GM11168 (cell line): ENCODE data around the gene KCNH4.
"Not testable (repeated sequence)": the region's sequence is repeated elsewhere in the genome, so short reads cannot be mapped to it uniquely, and the experiment has no call there.

Experiments used
- in situ Hi-C: fragments of 300-500 bp; cut with MboI; formaldehyde crosslinking; loops from one replicate; pipeline ENCODE4 v1.12.0; 2022; ENCODE audit warnings: low sequenced_read_pairs; ENCODE audit not compliant: unreplicated experiment

The KCNH4 gene

DNA sequence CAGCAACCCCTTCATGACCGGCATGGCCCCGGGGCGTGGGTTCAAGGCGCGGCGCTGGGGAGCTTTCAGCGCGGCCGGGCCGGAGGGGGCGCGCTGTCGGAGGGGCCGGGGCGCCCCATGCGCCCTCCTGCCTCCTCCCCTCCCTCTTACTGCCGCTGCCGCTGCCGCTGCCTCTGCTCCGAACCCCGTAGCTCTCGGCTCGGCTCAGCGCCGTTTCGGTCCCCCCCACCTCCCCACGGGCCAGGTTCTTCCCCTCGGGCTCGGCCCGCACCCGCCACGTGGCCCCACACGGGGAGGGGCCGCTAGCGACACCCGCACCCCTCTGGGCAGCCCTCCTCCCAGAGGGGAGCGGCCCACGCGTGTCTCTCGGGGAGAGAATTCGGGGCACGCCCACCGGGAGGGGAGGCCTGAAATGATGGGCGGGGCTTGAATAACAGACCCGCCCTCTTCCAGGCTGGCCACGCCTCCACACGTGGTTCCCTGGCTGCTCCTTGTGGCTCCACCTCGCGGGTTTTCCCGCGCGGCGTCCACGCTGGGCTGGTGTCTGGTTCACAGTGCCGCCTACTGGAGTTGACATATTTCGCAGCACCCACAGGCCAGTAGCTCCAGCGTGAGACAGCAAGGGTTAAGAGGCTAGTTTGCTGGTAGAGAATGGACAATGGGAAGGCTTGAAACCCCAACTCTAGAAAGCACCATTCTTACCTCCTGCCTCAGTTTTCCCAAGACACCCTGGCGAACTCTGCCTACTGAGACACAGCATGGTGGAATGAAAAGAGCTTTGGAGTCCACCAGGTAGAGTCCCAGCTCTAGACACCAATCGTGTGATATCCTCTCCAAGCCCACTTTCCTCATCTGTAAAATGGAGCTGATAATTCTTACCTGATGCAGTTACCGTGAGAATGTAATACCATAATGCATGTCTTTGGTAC, at the start of gene KCNH4:
TSS of gene KCNH4 (minus strand) at position 221 of the 929 bp plus-strand sequence. CDS start at position 24, 197 bp downstream.
- in situ Hi-C loops: no loop called here

DNA sequence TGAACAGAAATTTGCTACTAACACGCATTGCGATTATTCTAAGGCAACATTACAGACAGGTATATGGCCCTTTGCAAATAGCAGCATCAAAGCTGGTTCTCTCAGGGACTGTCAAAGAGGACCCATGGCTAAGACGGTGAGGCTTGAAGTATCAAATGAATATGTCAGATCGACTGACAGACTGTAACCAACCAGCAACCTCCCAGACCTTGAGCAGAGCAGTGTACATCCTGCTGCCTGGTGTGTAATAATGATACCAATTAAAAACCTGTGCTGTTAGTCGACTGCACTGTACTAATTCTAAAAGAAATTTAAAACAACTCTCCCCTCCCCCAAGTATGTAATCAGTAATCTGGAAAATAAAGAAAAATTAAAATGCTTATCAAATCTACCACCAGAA, 49.3 kb upstream of the KCNH4 start:
- in situ Hi-C loops: no loop called here

DNA sequence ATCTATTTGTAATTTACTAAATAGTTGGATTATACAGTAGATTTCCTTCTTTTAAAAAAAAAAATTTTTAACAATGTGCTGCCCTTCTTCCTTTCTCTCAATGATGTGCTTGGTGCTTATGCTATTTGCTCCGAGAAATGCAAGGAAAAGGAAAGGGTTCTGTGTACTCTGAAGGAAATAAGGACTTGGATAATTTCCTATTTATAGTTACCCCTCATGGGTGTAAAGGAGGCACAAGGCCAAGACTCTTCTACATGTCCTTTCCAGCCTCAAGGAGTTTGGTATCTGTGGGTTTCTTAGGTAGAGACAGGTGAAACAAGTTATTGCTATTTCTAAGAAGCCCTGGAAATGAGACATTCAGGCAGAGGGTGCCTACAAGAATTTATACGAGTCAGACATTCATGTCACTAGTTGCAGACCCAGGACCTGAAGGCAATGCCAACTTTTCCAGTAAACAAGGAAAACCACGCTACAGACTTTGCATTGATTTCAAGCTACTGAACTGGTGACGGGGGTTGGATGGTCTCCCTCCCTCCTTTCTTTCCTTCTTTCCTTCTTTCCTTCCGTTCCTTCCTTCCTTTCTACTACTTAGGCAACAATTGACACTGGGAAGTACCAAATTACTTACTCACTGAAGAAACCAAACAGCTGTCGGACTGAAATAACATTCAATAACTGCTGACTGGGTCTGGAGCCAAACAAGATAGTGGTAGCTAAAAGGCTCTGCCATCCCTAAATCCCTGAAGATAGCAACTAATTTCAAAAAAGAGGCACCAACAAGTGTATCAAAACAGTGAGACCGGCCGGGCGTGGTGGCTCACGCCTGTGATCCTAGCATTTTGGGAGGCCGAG, 47.1 kb upstream of the KCNH4 start:
- in situ Hi-C loops: no loop called here

DNA sequence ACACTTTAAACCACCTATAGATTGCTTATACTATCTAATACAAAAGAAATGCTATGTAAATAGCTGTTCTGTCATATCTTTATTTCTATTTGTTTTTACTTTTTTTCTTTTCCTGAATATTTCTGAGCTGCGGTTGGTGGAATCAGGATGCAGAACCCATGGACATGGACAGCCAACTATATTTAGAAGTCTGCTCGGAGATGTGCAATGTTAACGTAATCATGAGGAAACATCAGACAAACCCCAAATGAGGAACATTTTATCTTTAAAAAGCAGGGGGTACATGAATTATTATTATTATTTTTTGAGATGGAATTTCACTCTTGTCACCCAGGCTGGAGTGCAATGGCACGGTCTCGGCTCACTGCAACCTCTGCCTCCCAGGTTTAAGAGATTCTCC, 44.7 kb upstream of the KCNH4 start:
- in situ Hi-C loops: no loop called here

DNA sequence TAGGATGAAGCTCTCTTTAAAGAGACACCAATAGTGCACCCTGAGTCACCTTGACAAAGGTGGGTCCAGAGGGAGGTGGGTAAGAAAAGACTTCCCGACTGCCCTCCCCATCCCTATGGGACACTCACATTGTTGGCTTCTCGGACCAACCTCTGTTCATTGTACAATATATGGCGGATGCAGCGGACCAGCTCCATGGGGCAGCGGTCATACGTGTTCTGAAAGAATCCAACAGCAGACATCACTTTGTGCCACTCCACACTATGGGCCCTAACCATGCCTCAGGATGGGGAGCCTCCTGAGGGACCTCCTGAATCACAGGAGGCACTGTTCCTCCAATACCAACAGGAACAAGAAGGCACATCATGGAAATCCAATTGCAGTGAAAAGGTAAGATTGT, 43.7 kb upstream of the KCNH4 start:
- in situ Hi-C loops: no loop called here

DNA sequence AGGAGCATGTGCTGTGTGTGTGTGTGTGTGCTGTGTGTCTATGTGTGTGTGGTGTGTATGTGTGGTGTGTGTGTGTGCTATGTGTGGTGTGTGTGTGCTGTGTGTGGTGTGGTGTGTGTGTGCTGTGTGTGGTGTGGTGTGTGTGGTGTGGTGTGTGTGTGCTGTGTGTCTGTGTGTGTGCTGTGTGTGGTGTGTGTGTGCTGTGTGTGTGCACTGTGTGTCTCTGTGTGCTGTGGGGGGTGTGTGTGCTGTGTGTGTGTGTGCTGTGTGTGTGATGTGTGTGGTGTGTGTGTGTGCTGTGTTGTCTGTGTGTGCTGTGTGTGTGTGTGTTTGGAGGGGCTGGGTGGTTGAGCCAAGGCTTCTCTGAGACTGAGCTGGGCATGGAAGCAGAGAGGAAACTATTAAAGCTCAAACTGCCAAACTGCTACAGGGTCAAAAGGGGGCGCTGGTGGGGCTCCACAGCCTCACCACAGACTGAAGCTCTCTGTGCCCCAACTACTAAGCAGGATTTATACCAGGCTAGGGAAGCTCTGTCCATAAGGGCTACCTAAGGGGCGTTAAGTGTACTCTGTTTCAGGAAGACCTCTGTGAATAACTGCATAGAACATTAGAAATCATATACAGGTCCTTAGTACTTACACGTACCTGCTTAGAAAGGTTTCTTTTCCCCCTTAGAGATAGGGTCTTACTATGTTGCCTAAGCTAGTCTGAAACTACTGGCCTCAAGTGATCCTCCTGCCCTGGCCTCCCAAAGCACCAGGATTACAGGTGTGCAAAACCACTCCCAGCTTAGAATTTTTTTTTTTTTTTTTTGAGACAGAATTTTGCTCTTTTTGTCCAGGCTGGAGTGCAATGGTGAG, 41.2 kb upstream of the KCNH4 start:
- in situ Hi-C loops: no loop called here

DNA sequence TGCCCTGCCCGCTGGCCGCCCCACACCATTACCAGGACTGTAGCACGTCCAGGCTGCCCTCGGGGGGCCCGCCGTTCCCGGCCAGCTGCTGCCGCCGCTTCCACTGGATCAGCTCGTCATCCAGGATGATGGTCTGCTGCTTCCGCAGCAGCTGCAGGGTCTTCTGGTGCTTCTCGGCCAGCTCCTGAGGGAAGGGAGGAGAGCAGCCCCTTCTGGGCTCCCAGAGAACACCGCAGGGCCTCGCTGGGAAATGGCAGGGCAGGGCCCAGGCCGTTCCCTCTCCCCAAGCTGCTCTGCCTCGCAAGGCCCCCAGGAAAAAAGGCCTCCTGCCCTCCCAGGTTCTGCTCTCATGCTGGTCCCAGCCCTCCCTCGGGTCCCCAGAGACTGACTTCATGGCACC, 38.3 kb upstream of the KCNH4 start:
- in situ Hi-C loops: not testable (repeated sequence)

DNA sequence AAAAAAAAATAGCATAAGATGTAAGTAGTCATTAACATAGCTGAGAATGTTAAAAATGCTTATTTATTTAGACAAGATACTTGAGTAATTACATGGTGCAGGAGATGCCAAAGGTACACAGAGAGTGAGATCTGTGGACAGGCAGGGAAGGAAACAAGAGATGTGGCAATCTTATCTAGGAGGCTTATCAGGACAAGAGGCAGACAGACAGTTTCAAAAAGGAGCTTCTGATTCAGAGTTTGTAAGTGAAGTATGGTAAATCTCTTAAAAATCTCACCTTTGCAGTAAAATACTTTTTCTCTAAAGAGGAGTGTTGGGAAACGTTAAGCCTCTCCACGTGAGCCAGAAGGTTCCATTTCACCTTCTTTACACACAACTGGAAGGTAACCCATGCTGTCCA, 33.2 kb upstream of the KCNH4 start:
- in situ Hi-C loops: no loop called here

DNA sequence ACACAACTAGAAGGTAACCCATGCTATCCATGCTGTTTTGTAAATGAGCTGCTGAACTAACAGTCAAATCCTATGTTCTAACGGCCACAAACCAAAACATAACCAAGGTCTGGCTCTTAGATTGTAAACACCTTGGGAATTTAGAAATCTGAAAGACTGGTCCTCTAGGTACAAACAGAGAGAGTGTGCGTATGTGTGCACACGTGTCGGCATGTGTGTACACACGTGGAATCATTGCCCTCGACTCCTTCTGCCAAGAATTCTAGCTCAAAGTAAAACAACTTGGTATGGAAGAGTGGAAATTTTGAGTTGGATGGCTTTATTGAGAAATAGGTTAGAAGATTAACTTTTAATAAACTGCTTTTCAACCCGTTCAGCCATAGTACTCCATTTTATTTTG, 31.4 kb upstream of the KCNH4 start:
- in situ Hi-C loops: no loop called here

DNA sequence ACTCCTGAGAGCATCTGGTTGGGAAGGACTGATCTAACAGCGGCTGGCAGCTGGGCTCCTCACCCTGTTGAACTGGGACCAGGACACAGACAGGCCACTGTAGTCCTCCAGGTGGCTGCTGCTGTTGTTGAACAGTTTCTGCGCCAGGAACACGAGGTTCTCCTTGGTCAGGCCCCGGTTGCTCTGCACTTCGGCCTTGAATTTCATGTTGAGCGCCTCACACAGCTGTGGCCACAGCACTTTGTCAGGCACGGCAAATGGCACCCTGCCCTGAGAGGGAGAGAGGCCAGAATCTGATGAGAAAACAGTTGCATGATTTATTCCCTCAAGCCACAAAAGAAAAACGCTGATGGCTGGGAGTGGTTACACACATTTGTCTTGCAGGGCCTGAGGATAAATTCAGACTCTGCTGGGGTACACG, 31.0 kb upstream of the KCNH4 start:
- in situ Hi-C loops: not testable (repeated sequence)

DNA sequence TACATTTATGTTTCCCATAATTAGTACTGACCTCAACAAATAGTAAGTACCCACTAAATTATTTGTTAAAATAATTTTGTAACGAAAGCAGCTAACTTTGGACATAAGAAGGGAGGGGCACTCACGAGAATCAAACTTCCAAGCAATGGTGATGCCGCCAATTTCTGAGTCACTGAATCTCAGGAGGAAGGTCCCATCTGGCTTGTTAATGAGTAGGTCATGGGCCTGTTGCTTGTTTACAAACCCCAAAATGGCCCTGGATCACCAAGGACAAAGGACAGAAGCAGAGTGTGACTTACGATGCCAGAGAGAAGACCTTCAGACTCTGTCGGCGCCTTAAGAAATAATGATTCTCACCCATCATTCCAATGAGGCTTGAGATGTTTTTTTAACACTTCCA, 29.1 kb upstream of the KCNH4 start:
- in situ Hi-C loops: no loop called here

DNA sequence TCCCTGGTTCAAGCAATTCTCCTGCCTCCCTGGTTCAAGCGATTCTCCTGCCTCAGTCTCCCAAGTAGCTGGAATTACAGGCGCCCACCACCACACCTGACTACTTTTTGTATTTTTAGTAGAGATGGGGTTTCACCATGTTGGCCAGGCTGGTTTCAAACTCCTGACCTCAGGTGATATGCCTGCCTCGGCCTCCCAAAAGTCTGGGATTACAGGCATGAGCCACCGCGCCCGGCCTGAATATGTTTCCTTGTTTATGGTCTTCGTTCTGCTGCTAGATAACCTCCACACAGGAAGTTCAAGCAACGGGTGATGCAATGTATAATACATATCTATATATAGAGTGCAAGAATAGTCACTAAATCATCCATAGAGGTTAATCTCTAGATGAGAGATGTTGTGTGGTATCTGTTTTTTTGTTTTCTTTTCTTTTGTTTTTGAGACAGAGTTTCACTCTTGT, 25.2 kb upstream of the KCNH4 start:
- in situ Hi-C loops: not testable (repeated sequence)

DNA sequence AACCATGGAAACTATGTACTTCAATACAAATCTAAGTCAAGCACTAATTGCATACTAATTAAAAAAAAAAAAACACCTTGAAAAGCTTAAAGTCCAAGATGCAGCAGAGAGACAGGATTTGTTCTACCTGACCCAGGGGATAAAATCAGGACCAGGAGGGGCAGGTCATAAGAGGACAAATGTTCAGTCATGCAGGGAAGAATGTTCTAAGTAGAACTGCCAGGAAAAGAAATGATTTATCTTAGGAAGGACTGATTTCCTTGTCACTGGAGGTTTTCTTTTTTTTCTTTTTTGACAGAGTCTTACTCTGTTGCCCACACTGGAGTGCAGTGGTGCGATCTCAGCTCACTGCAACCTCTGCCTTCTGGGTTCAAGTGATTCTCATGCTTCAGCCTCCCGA, 22.4 kb upstream of the KCNH4 start:
- in situ Hi-C loops: no loop called here

DNA sequence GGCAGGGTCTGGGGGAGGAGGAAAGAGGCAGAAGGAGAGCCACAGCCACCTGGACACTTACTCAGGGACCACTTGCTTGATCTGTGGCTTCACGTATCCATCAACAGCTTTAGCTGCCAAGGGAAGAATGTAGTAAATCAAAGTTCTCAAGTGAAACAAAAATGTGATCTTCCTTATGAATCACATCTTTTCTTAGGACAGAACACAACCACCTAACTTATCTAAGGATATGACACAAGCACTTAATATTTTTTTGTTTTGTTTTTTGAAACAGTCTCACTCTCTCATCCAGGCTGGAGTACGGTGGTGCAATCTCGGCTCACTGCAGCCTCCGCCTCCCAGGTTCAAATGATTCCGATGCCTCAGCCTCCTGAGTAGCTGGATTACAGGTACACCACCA, 21.8 kb upstream of the KCNH4 start:
- in situ Hi-C loops: no loop called here

DNA sequence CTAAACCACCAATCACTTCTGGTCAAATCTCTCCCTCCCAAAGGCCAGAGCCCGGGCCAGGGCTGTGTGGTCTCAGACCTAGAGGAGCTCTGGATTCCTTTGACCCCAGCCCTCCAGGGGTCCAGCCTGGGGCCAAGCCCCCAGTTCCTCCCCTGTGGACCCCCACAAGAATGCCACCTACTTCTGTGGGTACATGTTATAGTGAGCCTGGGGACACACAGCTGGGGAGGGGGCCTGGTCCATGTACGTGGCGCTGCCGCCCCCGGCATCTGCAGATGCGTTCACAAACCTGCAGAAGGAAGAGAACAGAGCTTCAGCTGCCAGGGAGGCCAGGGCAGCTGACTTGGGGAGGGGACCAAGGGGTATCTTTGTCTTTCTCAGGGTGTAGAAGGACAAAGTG, 21.2 kb upstream of the KCNH4 start:
- in situ Hi-C loops: no loop called here

DNA sequence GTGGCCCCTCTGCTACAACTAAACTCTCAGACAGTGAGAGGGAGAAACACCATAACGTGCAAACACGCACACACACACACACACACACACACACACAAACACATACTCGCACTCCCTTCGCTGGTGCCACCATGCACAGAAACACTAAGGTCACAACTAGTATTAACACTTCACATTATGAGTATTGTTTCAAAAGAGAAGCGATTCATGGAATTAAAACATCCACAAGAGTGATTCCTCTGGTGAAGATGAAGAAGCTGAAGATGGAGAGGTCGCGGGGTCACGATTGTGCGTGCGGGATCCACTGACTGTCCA, 20.5 kb upstream of the KCNH4 start:
- in situ Hi-C loops: no loop called here

DNA sequence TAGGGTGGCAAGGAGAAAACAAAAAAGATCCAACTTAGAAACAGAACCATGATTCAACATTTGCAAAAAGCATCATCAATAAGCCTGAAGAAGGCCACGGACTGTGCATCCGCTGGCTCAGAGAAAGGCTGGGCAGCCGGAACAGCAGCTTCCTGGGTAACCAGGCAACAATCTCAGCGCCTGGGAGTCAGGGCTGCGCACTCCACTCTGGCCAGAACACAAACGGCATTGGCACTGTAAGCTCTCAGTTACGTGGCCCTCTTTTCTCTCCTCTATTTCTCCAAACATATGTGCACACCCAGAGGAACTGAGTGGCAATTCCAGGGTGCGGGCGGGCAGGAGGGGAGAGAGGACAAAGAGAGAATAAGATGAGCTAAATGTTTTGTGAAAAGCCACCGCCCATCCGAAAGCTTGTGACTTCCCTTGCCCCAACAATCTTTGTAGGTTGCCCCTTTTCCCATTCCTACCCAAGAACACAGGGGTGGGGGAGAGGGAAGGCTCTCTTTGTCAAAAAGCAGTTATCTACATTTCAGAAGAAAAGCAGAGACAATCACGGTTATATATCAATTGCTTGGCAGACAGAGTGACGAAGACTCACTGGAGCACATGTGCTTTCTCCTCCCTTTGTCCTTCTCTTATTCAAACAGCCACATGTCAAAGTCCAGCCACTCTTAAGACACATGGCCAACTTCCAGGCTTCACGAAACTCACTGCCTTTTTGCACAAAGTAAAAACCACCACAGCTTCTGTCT, 19.9 kb upstream of the KCNH4 start:
- in situ Hi-C loops: no loop called here

DNA sequence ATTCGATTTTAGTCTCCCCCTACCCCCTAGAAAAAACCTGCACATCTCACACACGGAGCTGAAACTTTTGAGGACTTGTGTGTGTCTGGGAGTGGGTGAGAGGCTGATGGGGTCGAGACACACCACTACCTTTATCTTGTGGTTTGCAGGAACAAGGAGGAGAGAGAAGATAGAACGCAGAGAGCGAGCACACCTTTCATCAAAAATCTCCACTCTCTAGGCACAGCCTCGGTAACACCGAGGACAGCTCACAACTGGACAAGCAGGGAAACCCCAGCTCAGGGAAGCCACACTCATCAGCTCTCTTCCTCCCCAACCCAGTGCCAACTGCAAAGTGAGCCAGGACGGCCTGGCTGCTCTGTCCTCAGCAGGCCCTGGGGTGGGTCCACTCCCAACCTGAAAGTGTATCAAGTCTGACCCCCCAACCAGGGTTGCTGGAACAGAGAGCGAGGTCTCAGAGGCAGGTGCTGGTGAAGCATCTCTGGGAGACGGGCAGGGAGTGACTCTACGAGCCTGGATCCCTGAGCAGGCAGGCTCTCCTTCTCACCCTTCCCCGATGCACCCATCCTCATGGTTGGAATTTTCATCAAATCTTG, 18.6 kb upstream of the KCNH4 start:
- in situ Hi-C loops: no loop called here

DNA sequence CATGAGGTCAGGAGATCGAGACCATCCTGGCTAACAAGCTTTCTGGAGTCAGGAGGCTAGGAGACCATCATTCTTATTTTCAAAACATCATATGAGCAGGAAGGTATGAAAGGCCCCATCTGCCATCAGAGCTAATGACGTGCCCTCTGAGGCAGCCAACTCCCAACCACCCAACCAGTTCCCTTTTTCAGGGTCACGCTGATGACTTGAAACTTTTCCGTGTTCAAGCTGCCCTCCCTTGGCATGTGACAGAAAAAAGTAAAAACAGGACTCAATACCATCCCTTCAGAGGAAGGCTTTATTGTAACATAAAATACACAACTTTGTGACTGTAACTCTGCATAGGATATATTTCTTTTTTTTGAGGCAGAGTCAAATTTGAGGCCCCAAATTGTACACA, 18.0 kb upstream of the KCNH4 start:
- in situ Hi-C loops: no loop called here
